Fibroblast of skin of left biceps (primary cell): ENCODE results near the gene KIF25.

Source experiments
- DNase-seq, 2 experiments: peaks; one replicate each; pipeline ENCODE4 v3.0.0-alpha.2; 2013; ENCODE audit warnings: low read depth in 2 of 2

KIF25 gene

GRCh38 chr6:167997642-167998041, at the start of gene KIF25:
TSS of gene KIF25 (plus strand) at chr6:167997671. CDS start at chr6:168029586, 31,915 bp downstream.
- no peak for DNase-seq

DNA sequence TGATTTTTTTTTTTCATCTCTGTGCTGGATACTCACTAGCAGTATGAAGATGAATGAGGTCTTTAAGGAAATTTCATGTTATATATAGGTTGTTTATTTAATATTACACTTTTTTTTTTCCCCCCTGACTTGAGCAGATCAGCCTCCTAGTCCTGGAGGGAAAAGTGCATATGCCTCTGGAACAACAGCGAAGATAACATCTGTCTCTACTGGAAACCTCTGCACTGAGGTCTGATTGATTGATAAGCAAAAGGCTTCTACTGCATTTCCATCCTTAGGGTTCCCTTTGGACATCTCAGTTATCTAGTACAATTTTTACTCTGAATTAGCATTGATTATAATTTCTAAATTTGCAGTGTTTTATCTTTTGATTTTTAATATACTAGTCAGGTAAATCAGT, 49.8 kb upstream of the KIF25 start:
- DNase-seq: no peak

DNA sequence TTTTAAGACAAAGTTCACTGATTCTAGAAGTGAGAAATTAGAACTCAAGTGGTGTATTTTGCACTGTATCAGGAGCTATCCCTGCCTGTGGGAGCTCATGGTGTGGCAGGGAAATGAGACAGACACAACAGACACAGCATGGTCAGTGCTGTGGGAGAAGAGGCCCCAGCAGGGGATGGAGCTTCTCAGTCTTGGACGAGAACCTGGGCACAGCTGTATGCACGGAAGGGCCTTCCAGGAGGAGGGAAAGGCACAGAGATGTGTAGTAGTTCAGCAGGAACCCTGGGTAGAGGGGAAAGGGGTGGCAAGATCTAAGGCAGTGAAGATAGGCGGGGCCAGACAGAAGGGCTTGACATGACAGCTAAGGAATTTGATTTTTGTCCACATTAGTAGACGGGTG, 48.8 kb upstream of the KIF25 start:
- no peak for DNase-seq

- DNase-seq: no peak
These were observed 48.3 kb upstream of the KIF25 start for GRCh38 chr6:167949121-167949684.

DNA sequence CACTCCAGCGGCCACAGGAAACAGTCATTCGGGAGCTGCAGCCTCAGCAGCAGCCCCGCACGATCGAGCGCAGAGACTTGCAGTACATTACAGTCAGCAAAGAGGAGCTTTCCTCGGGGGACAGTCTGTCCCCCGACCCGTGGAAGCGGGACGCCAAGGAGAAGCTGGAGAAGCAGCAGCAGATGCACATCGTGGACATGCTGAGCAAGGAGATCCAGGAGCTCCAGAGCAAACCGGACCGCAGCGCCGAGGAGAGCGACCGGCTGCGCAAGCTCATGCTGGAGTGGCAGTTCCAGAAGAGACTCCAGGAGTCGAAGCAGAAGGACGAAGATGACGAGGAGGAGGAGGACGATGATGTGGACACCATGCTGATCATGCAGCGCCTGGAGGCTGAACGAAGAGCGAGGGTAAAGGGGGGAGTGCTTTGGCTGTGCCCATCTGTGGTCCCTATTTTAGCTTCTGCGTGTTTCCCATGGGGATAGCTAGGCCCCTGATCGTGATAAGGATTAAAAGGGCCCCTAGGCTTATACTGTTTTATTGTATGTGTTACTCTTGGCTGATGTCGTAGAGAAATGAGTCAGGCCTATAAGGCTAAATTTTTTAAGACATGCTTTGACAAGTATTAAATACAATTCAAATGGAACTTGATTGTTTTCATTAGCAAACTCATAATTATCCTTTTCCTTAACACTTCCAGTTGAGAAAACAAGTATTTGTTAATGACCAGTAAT, 45.5 kb upstream of the KIF25 start:
- no peak for DNase-seq

GRCh38 chr6:167952512-167952859, 45.0 kb upstream of the KIF25 start:
- DNase-seq: no peak

DNA sequence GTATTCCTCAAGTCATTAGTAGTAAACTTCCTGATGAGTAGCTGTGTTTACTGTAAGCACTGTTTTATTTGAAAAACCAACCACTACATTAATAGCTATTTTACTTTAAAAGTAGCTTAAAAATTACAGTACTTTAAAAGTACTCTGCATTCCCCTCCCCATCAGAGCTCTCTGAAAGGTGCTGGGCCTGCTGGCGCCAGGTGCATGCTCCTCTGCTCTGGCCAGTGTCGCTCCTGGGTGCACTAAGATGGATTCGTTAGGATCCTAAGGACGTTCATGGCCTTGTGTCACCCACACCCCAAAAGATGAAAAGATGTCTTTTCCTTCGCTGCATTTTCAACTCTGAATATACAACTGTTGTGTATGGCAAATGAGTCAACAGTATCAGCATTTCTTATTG, 43.9 kb upstream of the KIF25 start:
- DNase-seq: no peak

DNA sequence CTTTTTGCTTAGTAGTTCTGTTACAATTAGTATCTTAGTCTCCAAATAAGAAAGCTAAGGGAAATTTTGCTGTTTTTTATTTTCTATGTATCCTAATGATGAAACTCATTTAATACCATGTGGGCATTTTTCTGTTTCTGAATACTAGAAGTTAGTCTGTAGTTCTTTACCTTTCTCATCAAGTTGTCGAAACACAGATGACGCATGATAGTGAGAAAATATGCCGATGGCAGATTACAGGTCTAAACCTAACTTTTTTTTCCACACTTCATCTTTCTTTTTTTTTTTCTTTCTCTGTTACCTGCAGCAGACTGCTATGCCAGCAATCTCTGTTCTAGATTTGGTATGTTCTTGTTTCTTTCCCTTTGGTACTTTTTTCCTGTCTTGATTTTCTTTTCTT, 43.3 kb upstream of the KIF25 start:
- no peak for DNase-seq

- DNase-seq: no peak
These were observed 41.0 kb upstream of the KIF25 start for GRCh38 chr6:167956491-167956890.

GRCh38 chr6:167956983-167957492, 40.4 kb upstream of the KIF25 start:
- DNase-seq: no peak

DNA sequence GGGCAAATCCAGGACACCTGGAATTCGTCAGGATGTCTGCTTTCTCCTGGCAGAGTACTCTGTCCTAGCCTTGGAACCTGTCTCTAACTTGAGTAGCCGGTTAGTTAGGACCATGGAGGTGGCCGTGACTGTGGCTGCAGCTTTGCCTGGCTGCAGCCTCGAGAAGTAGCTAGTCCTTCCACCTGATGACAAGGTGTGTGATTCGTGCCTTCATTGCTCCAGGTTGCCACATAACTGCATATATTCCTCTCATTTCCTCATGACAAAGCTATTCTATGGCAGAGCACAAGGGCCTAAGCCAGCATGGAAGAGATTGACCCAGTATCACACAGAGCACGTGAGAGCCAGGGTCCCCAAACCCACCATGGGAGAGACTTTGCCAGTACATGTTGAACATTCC, 39.8 kb upstream of the KIF25 start:
- no peak for DNase-seq

DNA sequence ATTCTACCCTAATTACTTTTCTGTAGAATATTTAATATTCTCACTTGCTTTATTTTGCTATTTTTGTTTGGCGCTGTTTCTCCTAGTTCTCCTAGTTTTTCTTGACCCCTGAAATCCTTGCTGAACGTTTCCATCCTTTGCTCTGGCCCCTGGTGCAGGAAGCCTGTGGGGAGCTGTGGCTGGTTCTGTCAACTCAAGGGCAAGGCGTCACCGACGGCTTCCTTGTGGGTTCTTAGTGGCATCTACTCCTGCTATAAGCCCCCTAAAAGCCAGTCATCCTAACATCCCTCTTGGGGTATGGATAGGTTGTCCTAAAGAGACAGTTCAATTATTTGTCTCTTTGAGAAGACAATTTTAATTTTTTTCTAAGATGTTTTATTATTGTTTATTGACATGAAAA, 36.9 kb upstream of the KIF25 start:
- no peak for DNase-seq

GRCh38 chr6:167962711-167963110, 34.8 kb upstream of the KIF25 start:
- DNase-seq: no peak

- no peak for DNase-seq
These were observed 33.8 kb upstream of the KIF25 start for GRCh38 chr6:167963589-167964057.

GRCh38 chr6:167965592-167966539, 31.6 kb upstream of the KIF25 start:
- DNase-seq: no peak

GRCh38 chr6:167966540-167966905, 30.9 kb upstream of the KIF25 start:
- DNase-seq: no peak

GRCh38 chr6:167968091-167968490, 29.4 kb upstream of the KIF25 start:
- no peak for DNase-seq

- no peak for DNase-seq
These were observed 27.2 kb upstream of the KIF25 start for GRCh38 chr6:167970230-167970629.

GRCh38 chr6:167972193-167972592, 25.3 kb upstream of the KIF25 start:
- no peak for DNase-seq

DNA sequence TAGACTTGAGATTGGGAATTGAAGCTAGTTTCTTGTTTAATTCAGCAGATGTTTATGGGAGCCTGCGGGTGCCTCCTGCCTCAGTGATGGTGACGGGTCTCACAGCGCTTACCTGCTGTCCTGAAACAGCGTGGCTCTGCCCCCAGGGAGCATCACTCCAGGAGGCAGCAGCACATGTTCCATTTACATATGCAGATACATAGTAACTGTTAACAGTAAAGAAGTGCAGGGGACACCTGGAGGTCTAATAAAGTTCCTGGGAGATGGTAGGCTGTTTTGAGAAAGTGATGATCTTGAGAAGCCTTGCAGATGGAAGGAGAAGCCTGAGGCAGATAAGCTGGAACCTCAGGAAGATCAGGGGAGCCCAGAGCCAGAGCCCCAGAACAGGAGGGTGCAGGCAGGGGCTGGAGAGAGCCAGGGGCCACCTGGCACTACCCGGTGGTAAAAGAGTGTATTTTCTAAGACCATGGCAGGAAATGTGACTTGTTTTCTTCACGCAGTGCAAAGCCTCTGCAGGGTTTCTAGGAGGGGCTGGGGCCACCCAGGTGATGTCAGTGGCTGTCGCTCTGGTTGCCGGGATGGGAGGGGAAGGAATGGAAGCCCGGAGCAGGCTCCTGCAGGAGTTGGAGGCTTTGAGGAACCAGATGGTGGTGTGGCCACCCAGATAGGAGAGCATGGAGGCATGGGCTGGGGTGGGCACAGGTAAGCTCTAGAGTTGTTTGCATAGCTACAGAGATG, 24.2 kb upstream of the KIF25 start:
- DNase-seq: no peak

DNA sequence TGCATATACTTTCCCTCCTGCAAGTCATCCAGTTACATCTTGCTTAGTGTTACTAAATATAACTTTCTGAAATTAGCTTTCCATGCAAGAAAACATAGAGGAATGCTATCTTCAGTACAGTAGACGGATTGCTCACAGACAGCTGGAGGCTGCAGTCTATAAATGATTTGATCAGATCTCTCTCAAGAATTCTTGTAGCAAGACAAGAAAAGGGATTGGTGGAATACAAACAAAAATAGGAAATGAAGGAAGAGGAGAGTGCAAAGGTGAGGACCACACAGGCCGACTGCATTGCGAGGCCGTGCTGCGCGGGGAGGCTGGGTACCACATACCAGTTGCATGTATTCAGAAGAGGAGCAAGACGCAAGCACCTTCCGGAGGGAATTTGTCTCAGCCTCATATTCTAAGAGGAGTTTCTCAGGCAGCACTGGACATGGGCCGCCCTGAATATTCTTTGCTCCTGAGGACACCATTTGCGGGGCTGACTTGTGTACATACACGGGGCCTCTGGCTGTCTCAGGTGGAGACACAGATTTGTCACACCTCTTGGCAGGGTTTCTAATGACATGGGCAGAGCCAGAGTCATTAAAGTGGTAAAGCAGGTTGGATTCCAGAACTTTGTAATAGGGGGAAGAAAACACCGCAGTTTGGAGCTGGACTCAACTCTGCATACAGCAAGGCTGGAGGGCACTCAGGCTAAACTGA, 22.7 kb upstream of the KIF25 start:
- DNase-seq: no peak
